ENCODE data around the gene C9.
"Not testable (repeated sequence)": the region's sequence is repeated elsewhere in the genome, so short reads cannot be mapped to it uniquely, and the experiment has no call there.

DNA sequence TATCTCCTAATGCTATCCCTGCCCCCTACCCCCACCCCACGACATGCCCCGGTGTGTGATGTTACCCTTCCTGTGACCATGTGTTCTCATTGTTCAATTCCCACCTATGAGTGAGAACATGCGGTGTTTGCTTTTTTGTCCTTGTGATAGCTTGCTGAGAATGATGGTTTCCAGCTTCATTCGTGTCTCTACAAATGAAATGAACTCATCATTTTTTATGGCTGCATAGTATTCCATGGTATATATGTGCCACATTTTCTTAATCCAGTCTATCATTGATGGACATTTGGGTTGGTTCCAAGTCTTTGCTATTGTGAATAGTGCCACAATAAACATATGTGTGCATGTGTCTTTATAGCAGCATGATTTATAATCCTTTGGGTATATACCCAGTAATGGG lies 88.4 kb downstream of the C9 start:
- TF ChIP-seq, protein P1, sequence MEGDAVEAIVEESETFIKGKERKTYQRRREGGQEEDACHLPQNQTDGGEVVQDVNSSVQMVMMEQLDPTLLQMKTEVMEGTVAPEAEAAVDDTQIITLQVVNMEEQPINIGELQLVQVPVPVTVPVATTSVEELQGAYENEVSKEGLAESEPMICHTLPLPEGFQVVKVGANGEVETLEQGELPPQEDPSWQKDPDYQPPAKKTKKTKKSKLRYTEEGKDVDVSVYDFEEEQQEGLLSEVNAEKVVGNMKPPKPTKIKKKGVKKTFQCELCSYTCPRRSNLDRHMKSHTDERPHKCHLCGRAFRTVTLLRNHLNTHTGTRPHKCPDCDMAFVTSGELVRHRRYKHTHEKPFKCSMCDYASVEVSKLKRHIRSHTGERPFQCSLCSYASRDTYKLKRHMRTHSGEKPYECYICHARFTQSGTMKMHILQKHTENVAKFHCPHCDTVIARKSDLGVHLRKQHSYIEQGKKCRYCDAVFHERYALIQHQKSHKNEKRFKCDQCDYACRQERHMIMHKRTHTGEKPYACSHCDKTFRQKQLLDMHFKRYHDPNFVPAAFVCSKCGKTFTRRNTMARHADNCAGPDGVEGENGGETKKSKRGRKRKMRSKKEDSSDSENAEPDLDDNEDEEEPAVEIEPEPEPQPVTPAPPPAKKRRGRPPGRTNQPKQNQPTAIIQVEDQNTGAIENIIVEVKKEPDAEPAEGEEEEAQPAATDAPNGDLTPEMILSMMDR (IDR thresholded peaks at IDR 0.05; ENCODE audit: borderline replicate concordance, extremely low read depth, low read length, poor library complexity, severe bottlenecking): not testable (repeated sequence)
- TF ChIP-seq EZH2 (IDR thresholded peaks at IDR 0.05; ENCODE audit: borderline replicate concordance, low read depth, low read length, severe bottlenecking): not testable (repeated sequence)
